ENCODE measurements around the gene CTIF. TPM values are rescaled to one million over a fixed set of nuclear protein-coding genes. Genes with fewer than 3 reads are reported as not detected.

The CTIF gene
- total and polyA plus RNA-seq, 4 donors: 12.2 to 45.7 (median 32.6) TPM

GRCh38 chr18:48693625-48694262 is 154.9 kb downstream of the CTIF start:
- peaks cover 0 to 14% (median 0%) of the 10 kb centered on the region in 5 donors for H3K4me1 ChIP-seq (ENCODE audit: control insufficient read depth in 5 of 5, insufficient read depth in 5 of 5, low read length in 5 of 5)
- no peaks in the 10 kb centered on the region for H3K9me3 ChIP-seq (ENCODE audit: control insufficient read depth in 4 of 4, insufficient read depth in 3 of 4, low read length in 3 of 4)
- no peak overlapping the region for H3K27ac ChIP-seq (ENCODE audit: low read depth in 1 of 2, low read length in 1 of 2)
- TF ChIP-seq CTCF (IDR thresholded peaks at IDR 0.05; ENCODE audit: control extremely low read depth, extremely low read depth): no peak
- H3K9ac ChIP-seq (ENCODE audit: insufficient read depth in 1 of 2, low read length in 2 of 2): no peak overlapping the region
- H3K36me3 ChIP-seq (ENCODE audit: control insufficient read depth in 4 of 4, insufficient read depth in 4 of 4, low read length in 4 of 4): peaks cover 0 to 8% (median 0%) of the 10 kb centered on the region in 4 donors
- no peak overlapping the region for H3K4me3 ChIP-seq
- ATAC-seq (ENCODE audit: insufficient read depth, low FRiP score) (no peak), DNase-seq (no peak)
- WGBS, 2 donors: 91% methylated on average over 8 of the region's 8 CpGs
- no peaks in the 10 kb centered on the region for H3K27me3 ChIP-seq (ENCODE audit: control insufficient read depth in 3 of 3, insufficient read depth in 3 of 3, low read length in 2 of 3)

- no peak overlapping the region for H3K9ac ChIP-seq (ENCODE audit: insufficient read depth in 1 of 2, low read length in 2 of 2)
- TF ChIP-seq CTCF (IDR thresholded peaks at IDR 0.05; ENCODE audit: control extremely low read depth, extremely low read depth): no peak
- no peak overlapping the region for H3K4me3 ChIP-seq
- H3K27me3 ChIP-seq (ENCODE audit: control insufficient read depth in 3 of 3, insufficient read depth in 3 of 3, low read length in 2 of 3): no peaks in the 10 kb centered on the region
- DNase-seq (no peak), ATAC-seq (ENCODE audit: insufficient read depth, low FRiP score) (no peak)
- H3K9me3 ChIP-seq (ENCODE audit: control insufficient read depth in 4 of 4, insufficient read depth in 3 of 4, low read length in 3 of 4): no peaks in the 10 kb centered on the region
- H3K27ac ChIP-seq (ENCODE audit: low read depth in 1 of 2, low read length in 1 of 2): no peak overlapping the region
- H3K4me1 ChIP-seq (ENCODE audit: control insufficient read depth in 5 of 5, insufficient read depth in 5 of 5, low read length in 5 of 5): peaks cover 0 to 14% (median 0%) of the 10 kb centered on the region in 5 donors
- 95 to 97% methylated on average over 5 of the region's 5 CpGs for WGBS, 2 donors
- H3K36me3 ChIP-seq (ENCODE audit: control insufficient read depth in 4 of 4, insufficient read depth in 4 of 4, low read length in 4 of 4): peaks cover 0 to 8% (median 0%) of the 10 kb centered on the region in 4 donors
These were observed 155.5 kb downstream of the CTIF start for GRCh38 chr18:48694295-48694694.

GRCh38 chr18:48695671-48696070 is 156.8 kb downstream of the CTIF start:
- no peak for TF ChIP-seq CTCF (IDR thresholded peaks at IDR 0.05; ENCODE audit: control extremely low read depth, extremely low read depth)
- H3K27ac ChIP-seq (ENCODE audit: low read depth in 1 of 2, low read length in 1 of 2): no peak overlapping the region
- peaks cover 0 to 11% (median 0%) of the 10 kb centered on the region in 5 donors for H3K4me1 ChIP-seq (ENCODE audit: control insufficient read depth in 5 of 5, insufficient read depth in 5 of 5, low read length in 5 of 5)
- peaks cover 0 to 5% (median 0%) of the 10 kb centered on the region in 4 donors for H3K36me3 ChIP-seq (ENCODE audit: control insufficient read depth in 4 of 4, insufficient read depth in 4 of 4, low read length in 4 of 4)
- H3K4me3 ChIP-seq: no peak overlapping the region
- no peak overlapping the region for H3K9ac ChIP-seq (ENCODE audit: insufficient read depth in 1 of 2, low read length in 2 of 2)
- 53 to 62% methylated on average over 9 of the region's 9 CpGs for WGBS, 2 donors
- no peak for ATAC-seq (ENCODE audit: insufficient read depth, low FRiP score)
- H3K9me3 ChIP-seq (ENCODE audit: control insufficient read depth in 4 of 4, insufficient read depth in 3 of 4, low read length in 3 of 4): no peaks in the 10 kb centered on the region
- H3K27me3 ChIP-seq (ENCODE audit: control insufficient read depth in 3 of 3, insufficient read depth in 3 of 3, low read length in 2 of 3): no peaks in the 10 kb centered on the region
- no peak for DNase-seq

- TF ChIP-seq CTCF (IDR thresholded peaks at IDR 0.05; ENCODE audit: control extremely low read depth, extremely low read depth): no peak
- 96 to 98% methylated on average over 8 of the region's 8 CpGs for WGBS, 2 donors
- H3K4me3 ChIP-seq: no peak overlapping the region
- no peak overlapping the region for H3K9ac ChIP-seq (ENCODE audit: insufficient read depth in 1 of 2, low read length in 2 of 2)
- ATAC-seq (ENCODE audit: insufficient read depth, low FRiP score): no peak
- peaks cover 0 to 11% (median 0%) of the 10 kb centered on the region in 5 donors for H3K4me1 ChIP-seq (ENCODE audit: control insufficient read depth in 5 of 5, insufficient read depth in 5 of 5, low read length in 5 of 5)
- no peak for DNase-seq
- H3K27ac ChIP-seq (ENCODE audit: low read depth in 1 of 2, low read length in 1 of 2): no peak overlapping the region
- no peaks in the 10 kb centered on the region for H3K9me3 ChIP-seq (ENCODE audit: control insufficient read depth in 4 of 4, insufficient read depth in 3 of 4, low read length in 3 of 4)
- H3K36me3 ChIP-seq (ENCODE audit: control insufficient read depth in 4 of 4, insufficient read depth in 4 of 4, low read length in 4 of 4): peaks cover 0 to 1% (median 0%) of the 10 kb centered on the region in 4 donors
- H3K27me3 ChIP-seq (ENCODE audit: control insufficient read depth in 3 of 3, insufficient read depth in 3 of 3, low read length in 2 of 3): no peaks in the 10 kb centered on the region
These were observed 157.4 kb downstream of the CTIF start for GRCh38 chr18:48696218-48696617.
